ENCODE results near the gene SPATA2. TPM values are rescaled to one million over a fixed set of nuclear protein-coding genes. Genes with fewer than 3 reads are reported as not detected.

The SPATA2 gene
- polyA plus RNA-seq, 1 donor from 2014 or later, result 7.1 TPM

Other genes starting within 250 kb of the SPATA2 start
- gene B4GALT5, start 201.7 kb downstream of the SPATA2 start, polyA plus RNA-seq, result 0.48 TPM
- gene SLC9A8, start 102.7 kb downstream of the SPATA2 start, polyA plus RNA-seq, result 13.2 TPM
- 119 TPM for gene RNF114, start 20.9 kb upstream of the SPATA2 start, polyA plus RNA-seq
- 0.63 TPM for gene SNAI1, start 67.5 kb upstream of the SPATA2 start, polyA plus RNA-seq
- gene UBE2V1, start 197.6 kb upstream of the SPATA2 start, polyA plus RNA-seq, result 125 TPM
- 18.9 TPM for gene PEDS1, start 238.2 kb upstream of the SPATA2 start, polyA plus RNA-seq